ENCODE results near the gene ITGA8. TPM values are rescaled to one million over a fixed set of nuclear protein-coding genes. Genes with fewer than 3 reads are reported as not detected.

ITGA8 gene
- total and polyA plus RNA-seq, 2 donors (not counting 1 experiment from before 2014, with no cell fraction given) = not detected

GRCh38 chr10:15718694-15719048 is 1.1 kb downstream of the ITGA8 start:
- no peak overlapping the region for H3K4me2 ChIP-seq (replicated peaks; ENCODE audit: low read depth, low read length, poor library complexity, severe bottlenecking)
- CTCF ChIA-PET = no interaction called here
- no peaks in the 10 kb centered on the region for H4K20me1 ChIP-seq (ENCODE audit: control insufficient read depth, insufficient read depth, low read length, poor library complexity, severe bottlenecking)
- peaks cover 0 to 10% (median 0%) of the 10 kb centered on the region in 3 donors for H3K9me3 ChIP-seq (ENCODE audit: control extremely low read depth in 1 of 3, control insufficient read depth in 2 of 3, insufficient read depth in 1 of 3, low read length in 2 of 3)
- 12% methylated on average over 17 of the region's 17 CpGs for WGBS (ENCODE audit: insufficient coverage)
- no peak overlapping the region for H3K27ac ChIP-seq (ENCODE audit: low read length in 2 of 2)
- Mint-ChIP-seq H3K4me1 (peaks cover 4% of the 10 kb centered on the region), H3K27ac (no peak overlapping the region), H3K27me3 (peaks cover 50% of the 10 kb centered on the region), H3K4me3 (no peak overlapping the region), H3K9me3 (ENCODE audit: insufficient read depth) (no peaks in the 10 kb centered on the region)
- intact Hi-C loops (cut with micrococcal nuclease) = no loop called here
- ATAC-seq (ENCODE audit: low read depth) (no peak), DNase-seq (no peak)
- no peak overlapping the region for H2AFZ ChIP-seq (ENCODE audit: insufficient read depth, low read depth, low read length, poor library complexity, severe bottlenecking)
- no peaks in the 10 kb centered on the region for H3K36me3 ChIP-seq (replicated peaks in 1 of 2; ENCODE audit: control extremely low read depth in 1 of 2, control insufficient read depth in 1 of 2, extremely low read depth in 1 of 2, insufficient read depth in 2 of 2, low read length in 1 of 2)
- H3K9ac ChIP-seq (ENCODE audit: low read length) = no peak overlapping the region
- H3K4me3 ChIP-seq (ENCODE audit: control extremely low read depth in 1 of 5, extremely low read depth in 1 of 5, insufficient read depth in 1 of 5, low read depth in 2 of 5, low read length in 4 of 5) = no peak overlapping the region
- no peaks in the 10 kb centered on the region for H3K4me1 ChIP-seq (ENCODE audit: control insufficient read depth in 2 of 2, insufficient read depth in 2 of 2, low read length in 2 of 2)
- TF ChIP-seq CTCF (IDR thresholded peaks at IDR 0.05) (no peak), EZH2 (IDR thresholded peaks at IDR 0.05; ENCODE audit: borderline replicate concordance, insufficient read depth, low read depth, low read length, poor library complexity, severe bottlenecking) (no peak)
- peaks cover 0 to 27% (median 15%) of the 10 kb centered on the region in 4 experiments for H3K27me3 ChIP-seq (replicated peaks in 1 of 4; ENCODE audit: control extremely low read depth in 1 of 4, control insufficient read depth in 3 of 4, insufficient read depth in 4 of 4, low read length in 3 of 4)
- POLR2A ChIA-PET = no interaction called here
- H3K79me2 ChIP-seq (ENCODE audit: control insufficient read depth, insufficient read depth, low read length) = no peaks in the 10 kb centered on the region

- H3K9ac ChIP-seq (ENCODE audit: low read length) = no peak overlapping the region
- Mint-ChIP-seq H3K27ac (no peak overlapping the region), H3K4me3 (no peak overlapping the region), H3K27me3 (peaks cover 40% of the 10 kb centered on the region), H3K4me1 (peaks cover 4% of the 10 kb centered on the region), H3K9me3 (ENCODE audit: insufficient read depth) (no peaks in the 10 kb centered on the region)
- peaks cover 0 to 10% (median 0%) of the 10 kb centered on the region in 3 donors for H3K9me3 ChIP-seq (ENCODE audit: control extremely low read depth in 1 of 3, control insufficient read depth in 2 of 3, insufficient read depth in 1 of 3, low read length in 2 of 3)
- no peaks in the 10 kb centered on the region for H3K36me3 ChIP-seq (replicated peaks in 1 of 2; ENCODE audit: control extremely low read depth in 1 of 2, control insufficient read depth in 1 of 2, extremely low read depth in 1 of 2, insufficient read depth in 2 of 2, low read length in 1 of 2)
- H3K4me2 ChIP-seq (replicated peaks; ENCODE audit: low read depth, low read length, poor library complexity, severe bottlenecking) = no peak overlapping the region
- intact Hi-C loops (cut with micrococcal nuclease) = no loop called here
- POLR2A ChIA-PET = no interaction called here
- no peaks in the 10 kb centered on the region for H3K79me2 ChIP-seq (ENCODE audit: control insufficient read depth, insufficient read depth, low read length)
- WGBS (ENCODE audit: insufficient coverage) = 70% methylated on average over 3 of the region's 5 CpGs
- no peak for ATAC-seq (ENCODE audit: low read depth)
- no peaks in the 10 kb centered on the region for H4K20me1 ChIP-seq (ENCODE audit: control insufficient read depth, insufficient read depth, low read length, poor library complexity, severe bottlenecking)
- DNase-seq = no peak
- H3K27ac ChIP-seq (ENCODE audit: low read length in 2 of 2) = no peak overlapping the region
- no peaks in the 10 kb centered on the region for H3K4me1 ChIP-seq (ENCODE audit: control insufficient read depth in 2 of 2, insufficient read depth in 2 of 2, low read length in 2 of 2)
- no peak for TF ChIP-seq EZH2 (IDR thresholded peaks at IDR 0.05; ENCODE audit: borderline replicate concordance, insufficient read depth, low read depth, low read length, poor library complexity, severe bottlenecking)
- TF ChIP-seq CTCF (IDR thresholded peaks at IDR 0.05) = no peak
- no peak overlapping the region for H2AFZ ChIP-seq (ENCODE audit: insufficient read depth, low read depth, low read length, poor library complexity, severe bottlenecking)
- no peak overlapping the region for H3K4me3 ChIP-seq (ENCODE audit: control extremely low read depth in 1 of 5, extremely low read depth in 1 of 5, insufficient read depth in 1 of 5, low read depth in 2 of 5, low read length in 4 of 5)
- H3K27me3 ChIP-seq (replicated peaks in 1 of 4; ENCODE audit: control extremely low read depth in 1 of 4, control insufficient read depth in 3 of 4, insufficient read depth in 4 of 4, low read length in 3 of 4) = peaks cover 0 to 21% (median 10%) of the 10 kb centered on the region in 4 experiments
- CTCF ChIA-PET = no interaction called here
Observed at GRCh38 chr10:15715619-15716227, 4.0 kb downstream of the ITGA8 start.
